NCI-H510A (cell line): ENCODE results near the gene BAMBI.

Experiments
- DNase-seq: peaks from one replicate; lab custom pipeline; 2025; lab: John Stamatoyannopoulos, UW

The BAMBI gene

DNA sequence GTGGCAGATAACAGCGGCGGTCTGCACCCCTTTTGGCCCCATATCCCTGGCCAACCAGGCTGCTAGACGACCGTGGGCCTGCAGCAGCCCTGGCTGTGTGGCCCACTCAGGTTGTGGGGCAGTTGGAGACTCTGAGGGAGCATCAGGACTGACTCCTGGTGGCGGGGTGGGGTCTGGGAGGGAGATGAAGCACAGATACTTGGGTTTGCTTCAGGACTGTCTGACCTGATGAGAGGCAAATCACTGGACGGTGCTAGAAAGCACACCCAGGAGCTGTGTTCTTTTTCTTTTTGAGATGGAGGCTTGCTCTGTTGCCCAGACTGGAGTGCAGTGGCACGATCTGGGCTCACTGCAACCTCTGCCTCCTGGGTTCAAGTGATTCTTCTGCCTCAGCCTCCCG lies 28.2 kb downstream of the BAMBI start:
- DNase-seq, result no peak

- no peak for DNase-seq
These were observed 31.8 kb downstream of the BAMBI start for GRCh38 chr10:28709001-28709710.

DNA sequence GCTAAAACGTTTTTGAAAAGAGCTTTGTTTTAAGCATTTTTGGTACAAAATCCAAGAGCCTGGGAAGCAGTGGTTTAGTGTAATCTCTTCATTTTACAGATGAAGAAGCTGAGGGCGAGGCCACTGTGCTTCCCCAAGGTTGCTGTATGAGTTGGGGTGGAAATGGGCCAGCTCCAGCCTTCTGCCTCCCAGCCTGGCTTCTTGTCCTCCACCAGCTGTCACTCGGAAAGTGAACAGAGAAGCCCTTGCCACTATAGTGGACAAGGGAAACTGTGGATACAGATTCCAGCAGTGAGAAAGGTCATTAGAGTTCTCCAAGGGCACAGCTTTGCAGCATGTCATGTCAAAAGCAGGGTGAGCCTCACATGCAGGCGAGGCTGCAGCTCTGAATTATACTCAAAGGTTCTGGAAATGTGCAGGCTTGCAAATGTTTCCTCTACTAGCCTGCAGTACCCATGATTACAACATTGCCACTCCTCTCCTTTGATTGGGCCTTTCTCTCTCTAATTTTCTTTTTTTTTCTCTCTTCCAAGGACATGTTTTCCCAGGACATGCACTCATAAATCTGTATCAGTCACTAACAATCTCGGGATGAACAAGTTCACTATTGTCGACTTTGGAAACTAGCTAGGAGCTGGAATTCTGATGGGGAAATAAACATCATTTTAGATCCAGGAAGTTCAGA lies 33.0 kb downstream of the BAMBI start:
- no peak for DNase-seq

GRCh38 chr10:28711041-28711440 lies 33.7 kb downstream of the BAMBI start:
- no peak for DNase-seq

- DNase-seq, result no peak
These were observed 34.5 kb downstream of the BAMBI start for GRCh38 chr10:28711776-28712175.

DNA sequence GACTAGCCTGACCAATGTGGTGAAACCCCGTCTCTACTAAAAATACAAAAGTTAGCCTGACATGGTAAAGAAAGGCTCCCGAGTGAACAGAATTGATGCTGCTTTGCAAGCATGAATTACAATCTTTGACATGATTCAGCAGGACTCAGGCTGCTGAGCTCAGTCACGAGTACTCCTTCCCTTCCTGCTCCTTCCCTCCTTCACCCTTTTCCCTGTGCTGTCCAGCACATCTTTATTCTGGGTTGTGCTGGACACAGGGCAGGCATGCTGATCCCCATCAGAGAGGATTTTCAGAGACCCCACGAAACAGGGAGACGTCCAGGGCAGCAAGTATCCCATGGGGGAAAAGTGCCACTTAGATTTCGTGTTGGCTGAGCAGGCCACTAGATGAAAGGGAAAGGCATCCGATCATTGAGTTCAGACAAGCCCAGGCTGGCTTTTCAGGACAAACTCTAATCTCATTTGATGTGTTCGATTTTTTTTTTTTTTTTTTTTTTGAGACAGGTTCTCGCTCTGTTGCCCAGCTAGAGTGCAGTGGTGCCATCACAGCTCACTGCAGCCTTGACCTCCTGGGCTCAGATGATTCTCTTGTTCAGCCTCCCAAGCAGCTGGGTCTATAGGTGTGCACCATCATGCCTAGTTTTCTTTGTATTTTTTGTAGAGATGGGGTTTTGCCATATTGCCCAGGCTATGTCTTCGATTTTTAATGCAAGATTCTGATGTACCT lies 36.5 kb downstream of the BAMBI start:
- DNase-seq, result no peak

DNA sequence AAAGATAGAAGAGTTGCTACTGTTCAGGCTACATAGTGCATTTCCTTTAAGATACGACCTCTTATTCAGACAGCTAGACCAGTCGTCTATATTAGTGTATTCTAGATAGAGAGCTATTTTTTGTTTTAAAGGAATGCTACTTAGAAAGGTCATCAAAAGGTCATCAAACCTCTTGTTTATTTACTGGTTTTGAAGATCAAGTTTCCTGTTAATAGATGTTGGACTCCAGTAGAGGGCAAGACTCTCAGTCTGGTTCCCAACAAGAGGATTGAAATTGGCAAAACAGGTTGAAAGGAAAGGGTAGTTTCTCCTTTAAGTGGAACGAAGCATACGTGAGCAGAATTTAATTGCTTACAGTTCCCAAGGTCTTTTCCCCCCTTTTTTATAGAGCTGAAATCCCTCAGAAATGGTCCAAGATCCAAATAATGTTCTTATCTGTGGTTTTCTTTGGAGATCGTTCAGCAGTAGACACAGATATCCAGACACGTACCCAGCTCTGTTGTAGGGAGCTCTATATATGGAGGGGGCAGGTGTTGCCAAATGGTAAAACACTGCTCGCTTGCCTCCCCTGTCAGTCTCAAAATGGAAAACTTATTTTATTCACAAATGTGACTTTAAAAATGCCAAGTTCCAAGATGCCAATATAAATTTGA lies 37.2 kb downstream of the BAMBI start:
- no peak for DNase-seq

- DNase-seq, result no peak
These were observed 37.9 kb downstream of the BAMBI start for GRCh38 chr10:28715246-28715645.

GRCh38 chr10:28715757-28716156 lies 38.4 kb downstream of the BAMBI start:
- DNase-seq, result no peak

DNA sequence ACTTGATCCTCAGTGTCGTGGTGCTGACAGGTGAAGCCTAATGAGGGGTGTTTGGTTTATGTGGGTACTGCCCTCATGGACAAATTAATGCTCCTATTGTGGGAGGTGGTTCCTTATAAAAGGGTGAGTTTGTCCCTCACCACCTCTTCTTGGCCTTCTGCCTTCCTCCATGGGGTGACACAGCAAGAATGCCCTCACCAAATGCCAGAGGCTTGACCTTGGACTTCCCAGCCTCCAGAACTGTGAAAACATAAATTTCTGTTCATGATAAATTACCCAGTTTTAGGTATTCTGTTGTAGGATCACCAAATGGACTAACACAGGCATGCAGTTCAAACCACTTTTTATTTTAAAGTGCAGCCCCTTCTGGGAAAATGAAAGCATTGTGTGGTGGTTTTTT lies 39.4 kb downstream of the BAMBI start:
- DNase-seq, result no peak

- no peak for DNase-seq
These were observed 40.4 kb downstream of the BAMBI start for GRCh38 chr10:28717656-28718201.

- no peak for DNase-seq
These were observed 42.6 kb downstream of the BAMBI start for GRCh38 chr10:28719789-28720436.

DNA sequence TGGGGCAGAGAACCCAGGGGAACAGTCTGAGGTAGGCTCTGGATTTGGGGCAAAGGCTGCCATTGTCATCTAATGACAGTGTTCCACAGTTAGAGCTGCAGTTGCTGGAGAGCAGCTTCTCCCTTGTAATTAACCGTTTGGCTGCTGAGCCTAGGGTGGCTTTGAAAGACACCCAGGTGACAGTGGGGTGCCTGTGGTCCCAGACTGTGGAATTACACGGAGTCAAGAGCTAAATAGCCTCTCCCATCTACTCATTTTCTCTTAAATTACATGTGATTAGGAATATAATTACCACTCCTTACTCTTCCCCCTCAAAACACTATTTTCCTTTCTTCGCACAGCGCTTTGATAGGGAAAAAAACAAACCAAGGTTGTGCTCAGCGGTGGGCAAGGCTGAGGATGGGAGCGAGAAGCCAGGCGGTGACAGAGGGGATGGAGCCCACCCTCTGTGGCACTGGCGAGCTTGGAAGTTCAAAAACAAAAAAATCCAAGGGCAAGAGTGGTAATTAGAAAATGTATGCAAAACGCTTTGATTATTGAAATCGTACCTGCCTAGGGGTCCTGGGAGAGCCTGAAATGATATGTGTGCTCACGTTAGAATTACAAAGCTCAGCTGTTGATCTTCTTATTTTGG lies 44.1 kb downstream of the BAMBI start:
- DNase-seq, result no peak

GRCh38 chr10:28722065-28722803 lies 44.9 kb downstream of the BAMBI start:
- DNase-seq, result peak; percentile 47

GRCh38 chr10:28728366-28728765 lies 51.0 kb downstream of the BAMBI start:
- no peak for DNase-seq

DNA sequence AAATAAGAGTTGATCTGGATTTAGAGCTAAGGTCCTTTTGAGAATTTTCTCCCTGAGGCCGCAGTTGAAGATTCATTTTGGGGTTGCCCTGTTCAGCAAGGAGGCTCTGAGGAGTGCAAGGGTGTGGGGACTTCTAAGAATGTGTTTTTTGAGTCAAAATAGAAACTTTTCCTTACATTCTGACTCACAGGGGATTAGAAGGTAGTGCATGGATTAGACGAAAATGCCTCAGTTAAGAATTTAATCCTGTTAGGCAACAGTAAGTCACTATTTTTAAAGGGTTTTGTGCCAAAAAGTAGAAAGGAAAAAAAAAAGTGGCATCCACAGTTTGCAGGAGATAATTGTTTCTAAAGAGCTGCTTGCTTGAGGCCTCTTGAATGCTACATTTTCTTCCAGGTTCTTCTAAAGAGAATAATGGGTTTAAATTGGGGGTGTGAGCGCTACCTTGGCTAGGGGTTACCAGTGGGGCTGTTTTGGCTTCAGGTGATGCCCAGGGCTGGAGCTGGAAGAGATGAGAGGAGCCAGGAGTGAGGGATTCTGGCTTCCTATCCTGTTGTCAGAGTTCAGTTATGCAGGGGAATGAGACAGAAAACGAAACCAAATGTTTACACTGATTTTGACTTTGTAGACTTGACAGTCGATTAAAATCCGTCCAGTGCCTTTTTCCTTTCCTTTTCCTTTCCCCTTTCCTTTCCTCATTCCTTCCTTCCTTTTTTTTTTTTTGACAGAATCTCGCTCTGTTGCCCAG lies 52.9 kb downstream of the BAMBI start:
- DNase-seq, result no peak

GRCh38 chr10:28732091-28732490 lies 54.8 kb downstream of the BAMBI start:
- DNase-seq, result no peak
